ENCODE results near the gene PEBP1.

Gene PEBP1

GRCh38 chr12:118187751-118188435, 52.0 kb downstream of the PEBP1 start:
- no peaks in the 10 kb centered on the region for H3K9me2 ChIP-seq (replicated peaks; ENCODE audit: insufficient read depth, low read length)
- TF ChIP-seq, protein P1, sequence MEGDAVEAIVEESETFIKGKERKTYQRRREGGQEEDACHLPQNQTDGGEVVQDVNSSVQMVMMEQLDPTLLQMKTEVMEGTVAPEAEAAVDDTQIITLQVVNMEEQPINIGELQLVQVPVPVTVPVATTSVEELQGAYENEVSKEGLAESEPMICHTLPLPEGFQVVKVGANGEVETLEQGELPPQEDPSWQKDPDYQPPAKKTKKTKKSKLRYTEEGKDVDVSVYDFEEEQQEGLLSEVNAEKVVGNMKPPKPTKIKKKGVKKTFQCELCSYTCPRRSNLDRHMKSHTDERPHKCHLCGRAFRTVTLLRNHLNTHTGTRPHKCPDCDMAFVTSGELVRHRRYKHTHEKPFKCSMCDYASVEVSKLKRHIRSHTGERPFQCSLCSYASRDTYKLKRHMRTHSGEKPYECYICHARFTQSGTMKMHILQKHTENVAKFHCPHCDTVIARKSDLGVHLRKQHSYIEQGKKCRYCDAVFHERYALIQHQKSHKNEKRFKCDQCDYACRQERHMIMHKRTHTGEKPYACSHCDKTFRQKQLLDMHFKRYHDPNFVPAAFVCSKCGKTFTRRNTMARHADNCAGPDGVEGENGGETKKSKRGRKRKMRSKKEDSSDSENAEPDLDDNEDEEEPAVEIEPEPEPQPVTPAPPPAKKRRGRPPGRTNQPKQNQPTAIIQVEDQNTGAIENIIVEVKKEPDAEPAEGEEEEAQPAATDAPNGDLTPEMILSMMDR (IDR thresholded peaks at IDR 0.05; ENCODE audit: low read length), result no peak
- TF ChIP-seq EZH2 (optimal IDR thresholded peaks at IDR 0.05; ENCODE audit: low read depth, low read length), result no peak
- TF ChIP-seq EZH2phosphoT487 (IDR thresholded peaks at IDR 0.05; ENCODE audit: low read length), result no peak
- no peaks in the 10 kb centered on the region for H3K36me3 ChIP-seq (replicated peaks; ENCODE audit: insufficient read depth, low read length)
- no peaks in the 10 kb centered on the region for H3K9me3 ChIP-seq (replicated peaks; ENCODE audit: insufficient read depth, low read length)
- H3F3A ChIP-seq (ENCODE audit: insufficient read depth, low read length), result no peaks in the 10 kb centered on the region
- no peaks in the 10 kb centered on the region for H3K27me3 ChIP-seq (replicated peaks; ENCODE audit: insufficient read depth, low read length)
- no peak for DNase-seq
- no peak overlapping the region for H3K27ac ChIP-seq (ENCODE audit: low read length)
- H4K20me1 ChIP-seq (ENCODE audit: insufficient read depth, low read length), result no peaks in the 10 kb centered on the region
- no peak overlapping the region for H3K9ac ChIP-seq (ENCODE audit: low read length)
- no peak overlapping the region for H2AFZ ChIP-seq (ENCODE audit: low read length)
- no peak overlapping the region for H3K4me3 ChIP-seq (ENCODE audit: low read length)
- no peaks in the 10 kb centered on the region for H3K79me2 ChIP-seq (ENCODE audit: low read length)
- H3K4me2 ChIP-seq (ENCODE audit: low read depth, low read length), result no peak overlapping the region
- H3K4me1 ChIP-seq (ENCODE audit: low read length), result no peaks in the 10 kb centered on the region

DNA sequence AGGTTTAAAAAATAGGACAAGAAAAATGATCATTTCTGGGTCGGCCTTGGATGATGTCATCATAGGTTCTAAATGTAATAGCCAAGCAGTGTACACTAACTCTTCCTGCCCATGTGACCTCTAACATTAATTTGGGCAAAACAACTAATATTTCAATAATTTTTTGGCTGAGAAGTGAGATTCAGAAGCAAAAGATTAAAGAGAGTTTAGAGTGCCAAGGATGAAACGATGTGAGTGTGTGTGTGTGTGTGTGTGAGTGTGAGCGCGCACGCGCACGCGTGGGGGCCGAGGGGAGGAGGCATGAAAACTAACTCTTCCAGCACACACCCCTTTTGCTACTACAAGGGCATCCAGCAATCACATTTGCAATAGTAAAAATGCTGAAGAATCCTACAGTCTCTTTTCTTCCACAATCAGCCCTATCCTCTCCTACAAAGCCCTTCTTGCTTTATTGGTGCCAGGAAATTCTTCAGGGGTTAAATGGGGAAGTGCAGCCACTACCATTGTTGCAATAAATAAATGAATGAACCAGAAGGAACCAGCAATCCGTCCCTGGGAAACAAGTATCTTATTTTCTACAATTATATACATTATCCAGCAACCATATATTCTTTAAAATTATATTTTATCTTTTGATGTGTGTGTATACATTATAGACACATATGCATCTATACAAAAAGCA, 52.9 kb downstream of the PEBP1 start:
- no peaks in the 10 kb centered on the region for H4K20me1 ChIP-seq (ENCODE audit: insufficient read depth, low read length)
- no peak overlapping the region for H3K27ac ChIP-seq (ENCODE audit: low read length)
- no peak for DNase-seq
- H3K79me2 ChIP-seq (ENCODE audit: low read length), result no peaks in the 10 kb centered on the region
- H3K4me1 ChIP-seq (ENCODE audit: low read length), result no peaks in the 10 kb centered on the region
- H3F3A ChIP-seq (ENCODE audit: insufficient read depth, low read length), result no peaks in the 10 kb centered on the region
- H3K9me2 ChIP-seq (replicated peaks; ENCODE audit: insufficient read depth, low read length), result no peaks in the 10 kb centered on the region
- no peaks in the 10 kb centered on the region for H3K9me3 ChIP-seq (replicated peaks; ENCODE audit: insufficient read depth, low read length)
- H3K27me3 ChIP-seq (replicated peaks; ENCODE audit: insufficient read depth, low read length), result no peaks in the 10 kb centered on the region
- no peak overlapping the region for H2AFZ ChIP-seq (ENCODE audit: low read length)
- no peaks in the 10 kb centered on the region for H3K36me3 ChIP-seq (replicated peaks; ENCODE audit: insufficient read depth, low read length)
- TF ChIP-seq, protein P1 (IDR thresholded peaks at IDR 0.05; ENCODE audit: low read length), result no peak
- TF ChIP-seq EZH2 (optimal IDR thresholded peaks at IDR 0.05; ENCODE audit: low read depth, low read length), result no peak
- TF ChIP-seq EZH2phosphoT487 (IDR thresholded peaks at IDR 0.05; ENCODE audit: low read length), result no peak
- H3K4me2 ChIP-seq (ENCODE audit: low read depth, low read length), result no peak overlapping the region
- H3K9ac ChIP-seq (ENCODE audit: low read length), result no peak overlapping the region
- H3K4me3 ChIP-seq (ENCODE audit: low read length), result no peak overlapping the region

DNA sequence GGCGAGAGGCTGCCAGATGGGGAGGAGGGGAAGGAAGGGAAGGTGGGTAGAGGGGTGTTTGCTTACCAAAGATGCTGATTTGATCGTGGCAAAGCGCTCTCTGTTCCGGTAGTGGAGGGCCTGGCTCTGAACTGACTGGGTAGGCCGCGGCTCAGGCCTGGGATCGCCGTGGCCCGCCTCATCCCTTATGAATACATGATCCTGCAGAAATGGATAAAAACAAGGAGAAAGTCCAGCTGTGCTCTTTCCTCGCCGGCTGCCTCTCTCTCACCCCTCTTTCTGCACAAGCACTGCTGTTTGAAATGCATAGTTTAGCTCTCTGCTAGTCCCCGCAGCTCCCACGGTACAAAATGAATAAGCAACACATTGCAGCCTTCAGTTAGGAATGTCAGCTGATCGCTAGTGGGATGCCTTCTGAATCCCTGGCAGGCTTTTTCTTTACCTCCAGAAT, 53.8 kb downstream of the PEBP1 start:
- no peak overlapping the region for H2AFZ ChIP-seq (ENCODE audit: low read length)
- H3K27ac ChIP-seq (ENCODE audit: low read length), result no peak overlapping the region
- no peak overlapping the region for H3K4me2 ChIP-seq (ENCODE audit: low read depth, low read length)
- no peak overlapping the region for H3K9ac ChIP-seq (ENCODE audit: low read length)
- no peaks in the 10 kb centered on the region for H3F3A ChIP-seq (ENCODE audit: insufficient read depth, low read length)
- H3K4me1 ChIP-seq (ENCODE audit: low read length), result no peaks in the 10 kb centered on the region
- no peak overlapping the region for H3K4me3 ChIP-seq (ENCODE audit: low read length)
- H3K9me2 ChIP-seq (replicated peaks; ENCODE audit: insufficient read depth, low read length), result no peaks in the 10 kb centered on the region
- H3K36me3 ChIP-seq (replicated peaks; ENCODE audit: insufficient read depth, low read length), result no peaks in the 10 kb centered on the region
- H3K9me3 ChIP-seq (replicated peaks; ENCODE audit: insufficient read depth, low read length), result no peaks in the 10 kb centered on the region
- no peaks in the 10 kb centered on the region for H3K27me3 ChIP-seq (replicated peaks; ENCODE audit: insufficient read depth, low read length)
- no peaks in the 10 kb centered on the region for H4K20me1 ChIP-seq (ENCODE audit: insufficient read depth, low read length)
- H3K79me2 ChIP-seq (ENCODE audit: low read length), result no peaks in the 10 kb centered on the region
- no peak for DNase-seq
- TF ChIP-seq EZH2phosphoT487 (IDR thresholded peaks at IDR 0.05; ENCODE audit: low read length) (no peak), EZH2 (optimal IDR thresholded peaks at IDR 0.05; ENCODE audit: low read depth, low read length) (no peak)
- TF ChIP-seq, protein P1 (IDR thresholded peaks at IDR 0.05; ENCODE audit: low read length), result no peak
